ENCODE results near the gene TCTN2. TPM values are rescaled to one million over a fixed set of nuclear protein-coding genes. Genes with fewer than 3 reads are reported as not detected.

The TCTN2 gene
- total and polyA plus RNA-seq, 2 of the 4 experiments (the other 2 are of a cell fraction), result 8.4 to 13.6 TPM

GRCh38 chr12:123713398-123713797 lies 42.5 kb downstream of the TCTN2 start:
- no TSS peak for BruUV-seq (replicated peaks)
- intact Hi-C loops (cut with micrococcal nuclease), result loop anchor here (5.0 kb wide), 1 partner anchor 269 kb away; no protein-coding TSS in a partner anchor
- no peak for TF ChIP-seq RAD21 (IDR thresholded peaks at IDR 0.05; ENCODE audit: low read length)
- no peak for TF ChIP-seq NFE2L2 (IDR thresholded peaks at IDR 0.05; ENCODE audit: low read depth, low read length)
- TF ChIP-seq RCOR1 (IDR thresholded peaks at IDR 0.05; ENCODE audit: insufficient replicate concordance, low read length), result no peak
- TF ChIP-seq CEBPB (IDR thresholded peaks at IDR 0.05; ENCODE audit: low read depth, low read length), result no peak
- TF ChIP-seq MXI1 (IDR thresholded peaks at IDR 0.05; ENCODE audit: borderline replicate concordance, low read depth, low read length), result no peak
- TF ChIP-seq ELK1 (IDR thresholded peaks at IDR 0.05; ENCODE audit: borderline replicate concordance, low read depth, low read length), result no peak
- TF ChIP-seq RFX5 (IDR thresholded peaks at IDR 0.05; ENCODE audit: low read depth, low read length), result no peak
- no peak for TF ChIP-seq CTCF (conservative IDR thresholded peaks at IDR 0.05; ENCODE audit: low read depth, low read length)
- TF ChIP-seq FOS (IDR thresholded peaks at IDR 0.05; ENCODE audit: low read depth, low read length), result no peak
- TF ChIP-seq MAFK (IDR thresholded peaks at IDR 0.05; ENCODE audit: low read depth, low read length), result no peak
- no peak for TF ChIP-seq MAZ (IDR thresholded peaks at IDR 0.05; ENCODE audit: borderline replicate concordance, low read depth, low read length)
- no peak for TF ChIP-seq USF2 (IDR thresholded peaks at IDR 0.05; ENCODE audit: low read depth, low read length)
- TF ChIP-seq BHLHE40 (IDR thresholded peaks at IDR 0.05; ENCODE audit: low read depth, low read length), result no peak
- no peak for TF ChIP-seq POLR2A (IDR thresholded peaks at IDR 0.05; ENCODE audit: low read depth, low read length)
- peak overlapping the region; percentile 82 for H2AK9ac ChIP-seq (replicated peaks; ENCODE audit: low read depth, low read length, poor library complexity)
- no peak overlapping the region for H2BK120ac ChIP-seq (ENCODE audit: low read depth, low read length)
- CTCF ChIA-PET, result interaction anchor here (0.6 to 1.2 kb wide), 2 partner anchors 47 to 273 kb away, joined by 3 to 5 read pairs; no protein-coding TSS in a partner anchor
- peaks cover 5% of the 10 kb centered on the region for H3K4me1 ChIP-seq (ENCODE audit: control insufficient read depth, insufficient read depth, low read length)
- in situ Hi-C loops (cut with MboI; ENCODE audit: low sequenced_read_pairs), result no loop called here
- no peak overlapping the region for H2BK20ac ChIP-seq (ENCODE audit: low read depth, low read length)
- ATAC-seq (ENCODE audit: low read depth) (no peak), DNase-seq (peak; percentile 10)
- peak overlapping the region; percentile 93 for H3K4me3 ChIP-seq (ENCODE audit: insufficient read depth, low read depth, low read length)
- H3K56ac ChIP-seq (ENCODE audit: extremely low read depth, insufficient read depth, low read length), result no peak overlapping the region
- 33% methylated on average over 1 of the region's 6 CpGs; no CpG with 5 or more reads in 1 of the 2 experiments for WGBS, 2 experiments (ENCODE audit: extremely low coverage in 2 of 2, insufficient read length in 1 of 2)
- H3K4ac ChIP-seq (ENCODE audit: low read depth, low read length), result 0 out of 2 replicates have a peak overlapping the region, but pooled peaks have one; percentile 0
- H3K79me1 ChIP-seq (ENCODE audit: low read depth in 1 of 2, low read length in 2 of 2), result peaks cover 13 to 38% of the 10 kb centered on the region in 2 experiments
- H3K36me3 ChIP-seq (ENCODE audit: control insufficient read depth, insufficient read depth, low read length), result no peaks in the 10 kb centered on the region
- POLR2A ChIA-PET (ENCODE audit: unreplicated experiment), result no interaction called here
- H2AFZ ChIP-seq (replicated peaks; ENCODE audit: low read length, poor library complexity), result no peak overlapping the region
- H2BK15ac ChIP-seq (ENCODE audit: low read depth, low read length), result no peak overlapping the region
- dilution Hi-C loops (cut with HindIII; ENCODE audit: low sequenced_read_pairs, unreplicated experiment), result no loop called here
- H2AK5ac ChIP-seq (ENCODE audit: low read depth, low read length), result peak overlapping the region; percentile 10; the same call in 1 of the 2 replicates
- H3K9me1 ChIP-seq (ENCODE audit: insufficient read depth, low read length), result peaks cover 5% of the 10 kb centered on the region; the same call in 1 of the 2 replicates
- H3K14ac ChIP-seq (replicated peaks; ENCODE audit: low read depth, low read length), result no peak overlapping the region
- H3K18ac ChIP-seq (ENCODE audit: low read depth, low read length), result no peak overlapping the region
- H3K23ac ChIP-seq (ENCODE audit: low read depth, low read length), result peak overlapping the region; percentile 2
- H3K27me3 ChIP-seq (ENCODE audit: control insufficient read depth, insufficient read depth, low read length), result no peaks in the 10 kb centered on the region
- H3K27ac ChIP-seq (ENCODE audit: insufficient read depth, low read length), result no peak overlapping the region
- H4K5ac ChIP-seq (ENCODE audit: low read depth, low read length), result no peak overlapping the region
- peak overlapping the region; percentile 92; the same call in 1 of the 2 replicates for H3K9ac ChIP-seq (ENCODE audit: low read depth, low read length)
- no peaks in the 10 kb centered on the region for H3K9me3 ChIP-seq (ENCODE audit: control insufficient read depth, insufficient read depth, low read length)
- no peaks in the 10 kb centered on the region; the same call in 1 of the 2 replicates for H4K20me1 ChIP-seq (ENCODE audit: insufficient read depth, low read length)
- no peak overlapping the region for H2BK5ac ChIP-seq (ENCODE audit: low read depth, low read length, poor library complexity, severe bottlenecking)
- no peak overlapping the region; a peak in 1 of 4 replicates for H4K8ac ChIP-seq (ENCODE audit: low read depth in 2 of 2, low read length in 2 of 2)
- H4K91ac ChIP-seq (ENCODE audit: insufficient read depth, low read depth, low read length), result no peak overlapping the region
- H3K4me2 ChIP-seq (ENCODE audit: low read depth, low read length), result peak overlapping the region; percentile 100

Measured in IMR-90 (cell line).